ENCODE measurements around the gene ADCY5.
"Not testable (repeated sequence)": the region's sequence is repeated elsewhere in the genome, so short reads cannot be mapped to it uniquely, and the experiment has no call there.

Gene ADCY5

DNA sequence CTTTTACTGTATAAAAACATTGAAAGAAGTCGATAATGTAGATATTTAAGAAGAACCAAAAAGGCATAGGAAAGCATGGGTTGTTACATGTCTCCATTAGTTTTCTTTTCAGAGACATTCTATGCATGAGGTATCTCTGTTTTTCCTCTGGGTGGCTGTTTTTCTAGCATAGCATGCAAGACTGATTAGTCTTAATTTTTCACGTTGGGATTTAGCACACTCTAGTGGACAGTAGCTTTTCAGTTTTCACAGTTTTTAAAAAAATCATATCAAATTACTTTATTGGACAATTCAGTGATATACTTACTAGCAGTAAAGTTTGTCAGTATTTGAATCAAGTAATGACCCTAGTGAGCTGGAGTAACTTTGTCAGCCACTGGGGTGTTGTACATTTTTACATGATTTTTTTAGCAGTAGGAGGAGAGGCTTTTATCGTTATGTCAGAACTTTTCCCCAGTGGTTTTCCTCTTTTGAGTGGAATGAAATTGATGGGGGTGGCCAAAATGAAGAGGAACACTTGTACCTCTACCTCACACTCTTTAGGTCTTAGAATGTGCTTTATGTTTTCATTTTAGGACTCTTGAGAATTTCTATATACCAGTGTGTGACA is 190.0 kb downstream of the ADCY5 start:
- H3K27ac ChIP-seq (ENCODE audit: low read length): no peak overlapping the region
- H3K36me3 ChIP-seq (ENCODE audit: control insufficient read depth in 2 of 2, insufficient read depth in 2 of 2, low read length in 2 of 2): peaks cover 0 to 2% of the 10 kb centered on the region in 2 donors
- no peaks in the 10 kb centered on the region for H3K9me3 ChIP-seq (ENCODE audit: control insufficient read depth in 2 of 2, low read length in 2 of 2)
- H3K4me1 ChIP-seq (ENCODE audit: control insufficient read depth, insufficient read depth, low read length): no peaks in the 10 kb centered on the region
- no peak overlapping the region for H3K9ac ChIP-seq (ENCODE audit: low read length in 2 of 2)
- H3K4me3 ChIP-seq (ENCODE audit: low read length in 2 of 2): no peak overlapping the region
- no peaks in the 10 kb centered on the region for H3K27me3 ChIP-seq (ENCODE audit: control insufficient read depth in 1 of 2, insufficient read depth in 2 of 2, low read length in 2 of 2)

DNA sequence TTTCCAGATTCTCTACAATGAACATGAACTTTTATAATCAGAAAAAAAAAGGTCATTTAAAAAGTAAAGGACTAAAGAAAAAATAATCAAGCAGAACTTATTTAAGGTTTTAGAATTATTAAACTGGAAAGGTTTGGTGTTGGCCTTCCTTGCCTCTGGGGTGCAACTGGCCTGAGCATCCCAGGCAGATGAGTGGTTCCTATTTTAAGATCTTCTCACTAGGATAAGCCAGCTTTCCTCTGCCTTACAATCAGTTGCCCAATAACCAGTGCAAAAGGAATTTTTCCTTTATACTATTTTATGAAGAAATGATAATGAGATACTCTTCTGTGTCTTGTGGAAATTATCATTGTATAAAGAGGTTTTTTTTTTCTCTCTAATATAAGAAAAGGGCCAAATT is 190.5 kb downstream of the ADCY5 start:
- Histone ChIP-seq H3K9me3 (ENCODE audit: control insufficient read depth in 2 of 2, low read length in 2 of 2) (no peaks in the 10 kb centered on the region), H3K4me1 (ENCODE audit: control insufficient read depth, insufficient read depth, low read length) (no peaks in the 10 kb centered on the region), H3K4me3 (ENCODE audit: low read length in 2 of 2) (no peak overlapping the region), H3K9ac (ENCODE audit: low read length in 2 of 2) (no peak overlapping the region), H3K27ac (ENCODE audit: low read length) (no peak overlapping the region), H3K27me3 (ENCODE audit: control insufficient read depth in 1 of 2, insufficient read depth in 2 of 2, low read length in 2 of 2) (no peaks in the 10 kb centered on the region), H3K36me3 (ENCODE audit: control insufficient read depth in 2 of 2, insufficient read depth in 2 of 2, low read length in 2 of 2) (peaks cover 0 to 2% of the 10 kb centered on the region in 2 donors)

GRCh38 chr3:123256256-123256655 is 192.6 kb downstream of the ADCY5 start:
- H3K36me3 ChIP-seq (ENCODE audit: control insufficient read depth in 2 of 2, insufficient read depth in 2 of 2, low read length in 2 of 2): peaks cover 0 to 2% of the 10 kb centered on the region in 2 donors
- no peaks in the 10 kb centered on the region for H3K9me3 ChIP-seq (ENCODE audit: control insufficient read depth in 2 of 2, low read length in 2 of 2)
- H3K9ac ChIP-seq (ENCODE audit: low read length in 2 of 2): no peak overlapping the region
- no peaks in the 10 kb centered on the region for H3K4me1 ChIP-seq (ENCODE audit: control insufficient read depth, insufficient read depth, low read length)
- no peak overlapping the region for H3K27ac ChIP-seq (ENCODE audit: low read length)
- H3K27me3 ChIP-seq (ENCODE audit: control insufficient read depth in 1 of 2, insufficient read depth in 2 of 2, low read length in 2 of 2): no peaks in the 10 kb centered on the region
- no peak overlapping the region for H3K4me3 ChIP-seq (ENCODE audit: low read length in 2 of 2)

GRCh38 chr3:123246866-123247265 is 202.0 kb downstream of the ADCY5 start:
- no peak overlapping the region for H3K27ac ChIP-seq (ENCODE audit: low read length)
- no peak overlapping the region for H3K9ac ChIP-seq (ENCODE audit: low read length in 2 of 2)
- H3K9me3 ChIP-seq (ENCODE audit: control insufficient read depth in 2 of 2, low read length in 2 of 2): no peaks in the 10 kb centered on the region
- H3K27me3 ChIP-seq (ENCODE audit: control insufficient read depth in 1 of 2, insufficient read depth in 2 of 2, low read length in 2 of 2): no peaks in the 10 kb centered on the region
- H3K36me3 ChIP-seq (ENCODE audit: control insufficient read depth in 2 of 2, insufficient read depth in 2 of 2, low read length in 2 of 2): peaks cover 0 to 5% of the 10 kb centered on the region in 2 donors
- no peak overlapping the region for H3K4me3 ChIP-seq (ENCODE audit: low read length in 2 of 2)
- no peaks in the 10 kb centered on the region for H3K4me1 ChIP-seq (ENCODE audit: control insufficient read depth, insufficient read depth, low read length)

DNA sequence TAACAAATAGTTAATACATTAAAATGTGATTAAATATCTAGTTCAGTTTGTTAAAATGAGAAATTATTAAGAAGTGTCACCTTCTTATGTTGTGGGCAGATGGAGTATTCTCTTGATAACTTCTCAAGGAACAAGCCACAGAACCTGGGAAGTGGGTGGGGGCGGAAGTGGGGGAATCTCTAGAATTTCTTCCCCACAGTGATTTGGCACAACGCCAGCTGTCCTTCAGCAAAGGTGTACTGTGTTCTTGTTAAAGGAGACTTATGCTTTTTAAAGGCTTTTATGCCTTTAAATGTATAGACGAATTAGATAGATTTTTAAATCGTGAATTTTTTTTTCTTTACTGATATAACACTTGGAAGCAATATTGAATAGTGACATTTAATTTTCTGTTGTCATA is 204.8 kb downstream of the ADCY5 start:
- Histone ChIP-seq H3K4me1 (ENCODE audit: control insufficient read depth, insufficient read depth, low read length) (no peaks in the 10 kb centered on the region), H3K36me3 (ENCODE audit: control insufficient read depth in 2 of 2, insufficient read depth in 2 of 2, low read length in 2 of 2) (peaks cover 0 to 9% of the 10 kb centered on the region in 2 donors), H3K4me3 (ENCODE audit: low read length in 2 of 2) (no peak overlapping the region), H3K9me3 (ENCODE audit: control insufficient read depth in 2 of 2, low read length in 2 of 2) (no peaks in the 10 kb centered on the region), H3K27ac (ENCODE audit: low read length) (no peak overlapping the region), H3K27me3 (ENCODE audit: control insufficient read depth in 1 of 2, insufficient read depth in 2 of 2, low read length in 2 of 2) (no peaks in the 10 kb centered on the region), H3K9ac (ENCODE audit: low read length in 2 of 2) (no peak overlapping the region)

DNA sequence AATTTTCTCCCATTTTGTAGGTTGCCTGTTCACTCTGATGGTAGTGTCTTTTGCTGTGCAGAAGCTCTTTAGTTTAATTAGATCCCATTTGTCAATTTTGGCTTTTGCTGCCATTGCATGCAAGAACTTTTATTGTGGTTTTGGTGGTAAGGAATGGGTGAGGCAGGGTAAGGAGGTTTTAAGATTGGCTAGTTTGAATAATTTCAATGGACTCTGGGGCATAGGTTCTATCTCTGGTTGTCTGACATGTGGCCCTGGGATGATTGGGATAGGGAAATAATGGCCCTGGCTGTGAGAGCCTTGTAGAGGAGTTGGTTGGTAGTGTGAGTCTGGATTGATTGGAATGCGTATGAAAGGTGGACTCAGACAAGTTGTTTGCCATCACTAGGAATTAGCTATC is 209.1 kb downstream of the ADCY5 start:
- Histone ChIP-seq H3K4me1 (ENCODE audit: control insufficient read depth, insufficient read depth, low read length) (no peaks in the 10 kb centered on the region), H3K27me3 (ENCODE audit: control insufficient read depth in 1 of 2, insufficient read depth in 2 of 2, low read length in 2 of 2) (no peaks in the 10 kb centered on the region), H3K36me3 (ENCODE audit: control insufficient read depth in 2 of 2, insufficient read depth in 2 of 2, low read length in 2 of 2) (peaks cover 0 to 8% of the 10 kb centered on the region in 2 donors), H3K27ac (ENCODE audit: low read length) (no peak overlapping the region), H3K9me3 (ENCODE audit: control insufficient read depth in 2 of 2, low read length in 2 of 2) (no peaks in the 10 kb centered on the region), H3K4me3 (ENCODE audit: low read length in 2 of 2) (no peak overlapping the region), H3K9ac (ENCODE audit: low read length in 2 of 2) (no peak overlapping the region)

DNA sequence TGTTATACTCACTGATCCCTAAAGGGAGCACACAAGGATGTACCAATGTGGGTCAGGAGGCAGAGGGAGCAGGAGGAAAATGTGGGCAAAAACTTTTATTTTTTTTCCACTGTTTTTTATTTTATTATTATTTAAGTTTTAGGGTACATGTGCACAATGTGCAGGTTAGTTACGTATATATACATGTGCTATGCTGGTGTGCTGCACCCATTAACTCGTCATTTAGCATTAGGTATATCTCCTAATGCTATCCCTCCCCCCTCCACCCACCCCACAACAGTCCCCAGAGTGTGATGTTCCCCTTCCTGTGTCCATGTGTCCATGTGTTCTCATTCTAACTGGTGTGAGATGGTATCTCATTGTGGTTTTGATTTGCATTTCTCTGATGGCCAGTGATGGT is 209.7 kb downstream of the ADCY5 start:
- H3K36me3 ChIP-seq (ENCODE audit: control insufficient read depth in 2 of 2, insufficient read depth in 2 of 2, low read length in 2 of 2); H3K9ac ChIP-seq (ENCODE audit: low read length in 2 of 2); H3K4me1 ChIP-seq (ENCODE audit: control insufficient read depth, insufficient read depth, low read length); H3K9me3 ChIP-seq (ENCODE audit: control insufficient read depth in 2 of 2, low read length in 2 of 2); H3K4me3 ChIP-seq (ENCODE audit: low read length in 2 of 2); H3K27me3 ChIP-seq (ENCODE audit: control insufficient read depth in 1 of 2, insufficient read depth in 2 of 2, low read length in 2 of 2); H3K27ac ChIP-seq (ENCODE audit: low read length): not testable (repeated sequence)

DNA sequence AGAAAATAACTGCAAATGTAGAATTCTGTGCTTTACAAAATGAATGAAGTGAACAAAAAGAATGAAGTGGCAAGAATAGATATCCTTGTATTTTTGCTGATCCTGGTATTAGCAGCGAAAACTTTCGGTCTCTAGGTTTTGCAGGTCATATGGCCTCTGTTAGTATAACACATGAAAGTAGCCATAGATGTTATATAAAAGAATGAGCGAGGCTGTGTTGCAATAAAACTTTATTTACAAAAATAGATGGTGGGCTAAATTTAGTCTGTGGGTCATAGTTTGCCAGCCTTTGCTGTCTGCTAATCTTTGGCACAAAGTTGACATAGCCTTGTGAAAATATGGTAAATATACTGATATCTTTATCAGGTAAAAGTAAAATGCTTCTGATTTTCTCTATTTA is 212.0 kb downstream of the ADCY5 start:
- Histone ChIP-seq H3K4me3 (ENCODE audit: low read length in 2 of 2) (no peak overlapping the region), H3K27me3 (ENCODE audit: control insufficient read depth in 1 of 2, insufficient read depth in 2 of 2, low read length in 2 of 2) (no peaks in the 10 kb centered on the region), H3K4me1 (ENCODE audit: control insufficient read depth, insufficient read depth, low read length) (no peaks in the 10 kb centered on the region), H3K27ac (ENCODE audit: low read length) (no peak overlapping the region), H3K36me3 (ENCODE audit: control insufficient read depth in 2 of 2, insufficient read depth in 2 of 2, low read length in 2 of 2) (peaks cover 0 to 8% of the 10 kb centered on the region in 2 donors), H3K9ac (ENCODE audit: low read length in 2 of 2) (no peak overlapping the region), H3K9me3 (ENCODE audit: control insufficient read depth in 2 of 2, low read length in 2 of 2) (no peaks in the 10 kb centered on the region)

All from stomach smooth muscle (tissue), 2 donors.